Loucy (cell line): Measurements from ENCODE around the gene SNX27.

Experiments
- EZH2phosphoT487 ChIP-seq: fragments of 200-600 bp; IDR thresholded peaks from 2 replicates; pipeline ENCODE4 v1.6.1; 2018; ENCODE audit warnings: antibody characterized with exemption, mild to moderate bottlenecking, moderate library complexity, borderline replicate concordance
- TF ChIP-seq, protein P1 (sequence below): fragments of 200-600 bp; sonication (generic); conservative IDR thresholded peaks from 2 replicates; pipeline ENCODE4 v1.5.1; 2014; ENCODE audit warnings: mild to moderate bottlenecking, antibody characterized with exemption, low read length

DNA sequence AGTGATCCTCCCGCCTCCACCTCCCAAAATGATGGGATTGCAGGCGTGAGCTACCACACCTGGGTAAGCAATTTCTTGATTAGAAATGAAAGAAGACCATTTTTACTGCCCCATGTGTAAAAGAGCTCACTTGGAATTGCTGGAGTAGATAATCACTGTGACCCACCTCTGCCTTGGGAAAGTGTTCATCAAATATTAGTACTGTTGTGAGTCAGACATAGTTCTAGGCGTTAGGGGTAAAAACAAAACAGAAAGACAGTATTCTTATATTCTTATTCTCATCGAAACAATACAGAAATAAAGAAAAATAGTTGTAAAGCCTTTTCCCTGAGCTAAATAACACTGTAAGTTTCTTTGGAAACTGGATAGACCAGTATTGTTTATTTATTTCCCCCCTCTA is 68.5 kb downstream of the SNX27 start:
- TF ChIP-seq, protein P1, sequence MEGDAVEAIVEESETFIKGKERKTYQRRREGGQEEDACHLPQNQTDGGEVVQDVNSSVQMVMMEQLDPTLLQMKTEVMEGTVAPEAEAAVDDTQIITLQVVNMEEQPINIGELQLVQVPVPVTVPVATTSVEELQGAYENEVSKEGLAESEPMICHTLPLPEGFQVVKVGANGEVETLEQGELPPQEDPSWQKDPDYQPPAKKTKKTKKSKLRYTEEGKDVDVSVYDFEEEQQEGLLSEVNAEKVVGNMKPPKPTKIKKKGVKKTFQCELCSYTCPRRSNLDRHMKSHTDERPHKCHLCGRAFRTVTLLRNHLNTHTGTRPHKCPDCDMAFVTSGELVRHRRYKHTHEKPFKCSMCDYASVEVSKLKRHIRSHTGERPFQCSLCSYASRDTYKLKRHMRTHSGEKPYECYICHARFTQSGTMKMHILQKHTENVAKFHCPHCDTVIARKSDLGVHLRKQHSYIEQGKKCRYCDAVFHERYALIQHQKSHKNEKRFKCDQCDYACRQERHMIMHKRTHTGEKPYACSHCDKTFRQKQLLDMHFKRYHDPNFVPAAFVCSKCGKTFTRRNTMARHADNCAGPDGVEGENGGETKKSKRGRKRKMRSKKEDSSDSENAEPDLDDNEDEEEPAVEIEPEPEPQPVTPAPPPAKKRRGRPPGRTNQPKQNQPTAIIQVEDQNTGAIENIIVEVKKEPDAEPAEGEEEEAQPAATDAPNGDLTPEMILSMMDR, result no peak
- no peak for TF ChIP-seq EZH2phosphoT487
